Stimulated activated naive CD8-positive, alpha-beta T cell treated with anti-CD3 and anti-CD28 coated beads, Interleukin-15, Interleukin-2, amounts not matched to agents 100 ng/mL and 50 ng/mL, for 24 hours (primary cell): ENCODE measurements around the gene EPB41L4A.

ENCODE experiments used
- H3K27ac Mint-ChIP-seq: one replicate; pipeline ENCODE4 v1.8.0; 2021; ENCODE audit warnings: mild to moderate bottlenecking, mixed read lengths
- H3K27me3 Mint-ChIP-seq: one replicate; pipeline ENCODE4 v1.8.0; 2021; ENCODE audit warnings: mixed read lengths
- H3K36me3 Mint-ChIP-seq: one replicate; pipeline ENCODE4 v1.8.0; 2021; ENCODE audit warnings: low read depth, mixed read lengths
- H3K4me1 Mint-ChIP-seq: one replicate; pipeline ENCODE4 v1.8.0; 2021; ENCODE audit warnings: low read depth, mixed read lengths
- H3K4me3 Mint-ChIP-seq: one replicate; pipeline ENCODE4 v1.8.0; 2021; ENCODE audit warnings: mild to moderate bottlenecking, mixed read lengths
- H3K9me3 Mint-ChIP-seq: one replicate; pipeline ENCODE4 v1.8.0; 2021; ENCODE audit warnings: mixed read lengths

EPB41L4A gene

GRCh38 chr5:112186401-112186990, 232.6 kb downstream of the EPB41L4A start:
- no peak overlapping the region for H3K27ac Mint-ChIP-seq

DNA sequence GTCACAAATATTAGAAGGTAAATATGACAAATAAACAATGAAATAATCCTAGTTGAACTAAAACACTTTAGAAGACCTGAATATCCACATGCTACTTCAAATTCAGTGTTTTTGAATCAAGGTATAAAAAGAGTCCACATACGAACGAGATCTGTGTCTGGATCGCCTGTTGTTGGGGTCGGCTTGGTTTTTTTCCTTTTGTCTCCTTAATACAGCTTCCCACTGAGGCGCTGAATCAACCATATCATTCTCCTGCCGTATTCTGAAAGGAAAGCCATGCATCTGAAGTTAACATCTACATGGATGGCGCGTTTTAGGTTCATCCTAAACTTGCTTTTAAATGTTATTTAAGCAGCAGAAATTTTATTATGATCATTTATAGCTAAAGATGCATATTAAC, 235.2 kb downstream of the EPB41L4A start:
- H3K27ac Mint-ChIP-seq: no peak overlapping the region
- H3K4me3 Mint-ChIP-seq: no peak overlapping the region
- H3K9me3 Mint-ChIP-seq: no peaks in the 10 kb centered on the region

More at GRCh38 chr5:112186401-112186990, 232.6 kb downstream of the EPB41L4A start:
- Mint-ChIP-seq H3K9me3 (no peaks in the 10 kb centered on the region), H3K27me3 (peaks cover 43% of the 10 kb centered on the region), H3K36me3 (no peaks in the 10 kb centered on the region), H3K4me3 (no peak overlapping the region), H3K4me1 (no peaks in the 10 kb centered on the region)

DNA sequence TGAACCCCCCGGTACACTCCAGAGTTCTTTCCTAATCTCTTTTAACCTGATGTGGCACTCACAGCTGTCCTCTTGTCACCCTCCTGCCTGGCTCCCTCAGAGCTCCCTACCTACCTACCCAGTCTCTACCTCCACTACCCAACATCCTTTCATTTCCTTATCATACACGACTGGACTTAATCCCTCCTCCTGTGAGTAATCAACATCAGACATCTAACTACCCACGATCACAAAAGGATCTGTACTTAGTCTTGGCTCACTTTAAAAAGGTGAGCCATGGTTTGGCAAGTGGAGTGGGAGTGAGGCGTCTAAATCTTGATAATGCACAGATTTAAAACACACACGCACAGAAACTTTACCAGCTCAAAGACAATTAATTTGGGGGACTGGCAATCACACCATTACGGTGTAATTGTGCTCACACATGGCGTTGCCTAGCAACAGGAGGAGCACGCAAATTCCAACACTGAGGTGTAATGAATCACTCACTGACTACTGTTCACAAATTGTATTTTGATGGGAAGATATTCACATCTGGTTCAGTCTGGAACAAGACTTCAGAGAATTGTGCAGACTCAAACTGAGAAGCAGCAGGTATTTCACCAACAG, 235.9 kb downstream of the EPB41L4A start:
- H3K27me3 Mint-ChIP-seq: peaks cover 36% of the 10 kb centered on the region
- H3K27ac Mint-ChIP-seq: no peak overlapping the region
- H3K36me3 Mint-ChIP-seq: no peaks in the 10 kb centered on the region
- H3K4me1 Mint-ChIP-seq: no peaks in the 10 kb centered on the region
- H3K9me3 Mint-ChIP-seq: no peaks in the 10 kb centered on the region
- H3K4me3 Mint-ChIP-seq: no peak overlapping the region

More for the DNA sequence above, 235.2 kb downstream of the EPB41L4A start:
- no peaks in the 10 kb centered on the region for H3K36me3 Mint-ChIP-seq
- H3K27me3 Mint-ChIP-seq: peaks cover 41% of the 10 kb centered on the region
- no peaks in the 10 kb centered on the region for H3K4me1 Mint-ChIP-seq

- Mint-ChIP-seq H3K27me3 (peaks cover 36% of the 10 kb centered on the region), H3K36me3 (no peaks in the 10 kb centered on the region), H3K9me3 (no peaks in the 10 kb centered on the region), H3K4me3 (no peak overlapping the region), H3K4me1 (no peaks in the 10 kb centered on the region), H3K27ac (no peak overlapping the region)
These were observed 239.8 kb downstream of the EPB41L4A start for GRCh38 chr5:112179290-112179689.

GRCh38 chr5:112174959-112175594, 244.0 kb downstream of the EPB41L4A start:
- Mint-ChIP-seq H3K27me3 (peaks cover 19% of the 10 kb centered on the region), H3K9me3 (no peaks in the 10 kb centered on the region), H3K4me3 (no peak overlapping the region), H3K4me1 (no peaks in the 10 kb centered on the region), H3K36me3 (no peaks in the 10 kb centered on the region), H3K27ac (no peak overlapping the region)

DNA sequence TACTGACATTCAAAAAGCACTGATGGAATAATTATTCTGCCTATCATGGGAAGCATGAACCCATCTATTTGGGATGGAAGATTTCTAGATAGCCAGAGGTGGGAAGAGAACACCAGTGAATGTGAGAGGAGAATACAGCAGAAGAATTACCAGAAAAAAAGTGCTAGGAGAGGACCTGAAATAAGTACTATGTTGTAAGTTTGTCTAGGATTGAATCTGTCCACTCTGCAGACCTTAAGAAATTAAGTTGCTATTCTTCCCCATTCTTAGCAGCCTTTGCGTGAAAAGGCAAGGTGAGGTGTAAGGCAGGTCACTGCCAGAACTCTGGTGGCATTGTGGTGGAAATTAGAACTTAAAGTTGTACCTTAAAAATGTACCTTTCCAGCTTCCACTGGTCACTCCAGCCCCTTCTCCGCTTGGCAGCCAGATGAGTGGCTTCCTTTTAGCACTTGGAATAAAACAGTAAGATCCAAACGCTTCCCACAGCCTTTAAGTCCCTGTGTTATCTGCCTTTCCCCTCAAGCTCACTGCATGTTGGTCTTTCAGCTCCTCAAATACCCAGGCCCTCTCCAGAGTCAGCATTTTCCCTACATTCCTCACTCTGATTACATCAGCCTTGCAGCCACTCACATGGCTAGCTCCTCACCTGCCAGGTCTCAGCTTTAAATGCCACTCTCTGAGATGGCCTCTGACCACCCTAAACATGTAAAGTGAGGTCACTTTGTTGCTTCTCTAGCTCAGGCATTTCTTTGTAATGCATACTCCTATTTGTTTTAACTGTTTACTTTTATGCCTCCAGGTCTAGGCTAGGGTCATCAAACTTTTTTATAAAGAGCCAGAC, 253.0 kb downstream of the EPB41L4A start:
- H3K4me3 Mint-ChIP-seq: no peak overlapping the region
- H3K4me1 Mint-ChIP-seq: peaks cover 25% of the 10 kb centered on the region
- no peaks in the 10 kb centered on the region for H3K9me3 Mint-ChIP-seq
- H3K27ac Mint-ChIP-seq: peak overlapping the region; percentile 66
- H3K27me3 Mint-ChIP-seq: no peaks in the 10 kb centered on the region
- H3K36me3 Mint-ChIP-seq: peaks cover 53% of the 10 kb centered on the region

- H3K36me3 Mint-ChIP-seq: peaks cover 53% of the 10 kb centered on the region
- H3K4me1 Mint-ChIP-seq: peaks cover 28% of the 10 kb centered on the region
- no peaks in the 10 kb centered on the region for H3K27me3 Mint-ChIP-seq
- peak overlapping the region; percentile 16 for H3K27ac Mint-ChIP-seq
- H3K9me3 Mint-ChIP-seq: peaks cover 1% of the 10 kb centered on the region
- no peak overlapping the region for H3K4me3 Mint-ChIP-seq
These were observed 253.7 kb downstream of the EPB41L4A start for GRCh38 chr5:112165399-112165798.

- peak overlapping the region; percentile 88 for H3K27ac Mint-ChIP-seq
- peak overlapping the region; percentile 92 for H3K4me3 Mint-ChIP-seq
- peaks cover 45% of the 10 kb centered on the region for H3K4me1 Mint-ChIP-seq
- peaks cover 5% of the 10 kb centered on the region for H3K9me3 Mint-ChIP-seq
- H3K36me3 Mint-ChIP-seq: peaks cover 53% of the 10 kb centered on the region
- no peaks in the 10 kb centered on the region for H3K27me3 Mint-ChIP-seq
These were observed 255.6 kb downstream of the EPB41L4A start for GRCh38 chr5:112163435-112163834.

DNA sequence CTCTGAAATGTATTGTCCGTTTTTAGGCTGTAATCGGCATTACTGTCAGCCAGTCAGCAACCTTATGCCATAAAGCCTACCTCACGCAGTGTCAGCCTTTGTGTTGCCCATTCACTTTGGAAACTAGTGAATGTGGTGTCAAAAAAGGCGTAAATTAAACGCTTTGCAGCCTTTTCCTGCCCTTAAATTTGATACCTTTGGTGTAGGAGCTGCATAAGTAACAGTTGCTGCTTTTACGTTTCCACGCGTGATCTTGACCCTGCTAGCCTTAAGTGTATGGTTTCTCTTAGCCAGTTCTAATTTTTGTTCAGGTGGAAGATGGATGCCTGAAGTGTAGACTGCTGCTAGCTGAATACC, 257.7 kb downstream of the EPB41L4A start:
- Mint-ChIP-seq H3K36me3 (peaks cover 45% of the 10 kb centered on the region), H3K9me3 (peaks cover 16% of the 10 kb centered on the region), H3K27ac (peak overlapping the region; percentile 88), H3K4me3 (peak overlapping the region; percentile 92), H3K4me1 (peaks cover 53% of the 10 kb centered on the region), H3K27me3 (peaks cover 6% of the 10 kb centered on the region)

DNA sequence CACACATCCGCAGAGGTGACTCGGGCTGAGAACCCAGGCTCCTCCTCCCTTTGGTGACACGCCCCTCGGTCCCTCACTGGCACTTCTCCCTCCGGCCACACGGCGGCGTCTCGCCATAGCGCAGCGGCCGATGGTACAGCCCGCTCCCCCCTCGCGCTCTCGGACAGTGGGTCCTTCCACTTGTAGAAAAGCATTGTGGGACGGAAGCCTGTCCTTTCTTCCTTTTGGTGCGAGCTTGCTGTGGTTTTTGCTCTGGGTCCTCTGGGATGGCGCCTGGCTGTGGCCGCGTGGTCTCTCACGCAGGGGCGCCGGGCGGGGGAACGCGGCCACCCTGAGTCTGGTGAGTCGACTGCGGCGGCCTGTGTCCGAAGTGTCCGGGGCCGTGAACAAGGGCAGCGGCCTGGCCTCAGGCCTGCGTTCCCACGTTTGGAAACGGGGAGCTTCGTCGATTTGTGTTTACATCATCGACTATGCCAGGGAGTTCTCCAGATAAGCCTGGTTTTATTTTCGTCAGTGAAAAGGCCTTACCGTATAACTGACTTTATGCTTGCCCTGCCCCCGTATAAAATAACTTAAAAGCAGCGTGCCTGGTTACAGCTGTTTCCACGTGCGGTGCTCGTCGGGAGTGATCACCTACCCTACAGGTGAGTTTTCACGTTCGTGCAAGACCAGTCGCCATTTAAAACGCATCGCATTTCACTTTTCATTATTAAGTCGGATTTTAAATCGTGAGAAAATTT, 258.3 kb downstream of the EPB41L4A start:
- H3K27ac Mint-ChIP-seq: peak overlapping the region; percentile 88
- H3K36me3 Mint-ChIP-seq: peaks cover 41% of the 10 kb centered on the region

GRCh38 chr5:112159435-112159834, 259.6 kb downstream of the EPB41L4A start:
- H3K27ac Mint-ChIP-seq: no peak overlapping the region
- H3K36me3 Mint-ChIP-seq: peaks cover 30% of the 10 kb centered on the region
- H3K4me1 Mint-ChIP-seq: peaks cover 67% of the 10 kb centered on the region
- H3K4me3 Mint-ChIP-seq: no peak overlapping the region
- peaks cover 16% of the 10 kb centered on the region for H3K9me3 Mint-ChIP-seq
- peaks cover 6% of the 10 kb centered on the region for H3K27me3 Mint-ChIP-seq

More for the DNA sequence above, 258.3 kb downstream of the EPB41L4A start:
- peaks cover 6% of the 10 kb centered on the region for H3K27me3 Mint-ChIP-seq
- H3K4me1 Mint-ChIP-seq: peaks cover 59% of the 10 kb centered on the region
- H3K4me3 Mint-ChIP-seq: peak overlapping the region; percentile 92
- peaks cover 16% of the 10 kb centered on the region for H3K9me3 Mint-ChIP-seq

DNA sequence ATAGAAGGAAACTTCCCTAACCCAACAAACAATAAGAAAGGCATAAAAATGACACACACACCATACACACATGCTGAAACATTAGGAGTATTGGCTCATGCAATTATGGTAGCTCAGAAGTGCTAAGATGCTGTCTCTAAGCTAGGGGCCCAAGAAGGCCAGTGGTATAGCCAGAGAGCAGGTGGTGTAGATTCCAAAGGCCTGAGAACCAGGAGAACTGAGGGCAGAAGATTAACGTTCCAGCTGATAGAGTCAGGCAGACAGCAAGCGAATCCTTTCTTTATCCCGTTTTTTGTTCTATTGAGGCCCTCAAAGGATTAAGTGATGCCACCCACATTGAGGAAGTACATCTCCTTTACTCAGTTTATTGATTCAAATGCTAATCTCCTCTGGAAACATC, 262.9 kb downstream of the EPB41L4A start:
- no peak overlapping the region for H3K4me3 Mint-ChIP-seq
- H3K27me3 Mint-ChIP-seq: peaks cover 10% of the 10 kb centered on the region
- peaks cover 46% of the 10 kb centered on the region for H3K4me1 Mint-ChIP-seq
- no peak overlapping the region for H3K27ac Mint-ChIP-seq
- H3K36me3 Mint-ChIP-seq: no peaks in the 10 kb centered on the region
- peaks cover 16% of the 10 kb centered on the region for H3K9me3 Mint-ChIP-seq

GRCh38 chr5:112154940-112155686, 264.0 kb downstream of the EPB41L4A start:
- Mint-ChIP-seq H3K36me3 (no peaks in the 10 kb centered on the region), H3K4me1 (peaks cover 39% of the 10 kb centered on the region), H3K4me3 (no peak overlapping the region), H3K9me3 (peaks cover 12% of the 10 kb centered on the region), H3K27me3 (peaks cover 15% of the 10 kb centered on the region), H3K27ac (peak overlapping the region; percentile 81)

- H3K27me3 Mint-ChIP-seq: peaks cover 13% of the 10 kb centered on the region
- no peak overlapping the region for H3K4me3 Mint-ChIP-seq
- peaks cover under 1% of the 10 kb centered on the region for H3K4me1 Mint-ChIP-seq
- H3K9me3 Mint-ChIP-seq: no peaks in the 10 kb centered on the region
- H3K36me3 Mint-ChIP-seq: no peaks in the 10 kb centered on the region
- no peak overlapping the region for H3K27ac Mint-ChIP-seq
These were observed 269.4 kb downstream of the EPB41L4A start for GRCh38 chr5:112149727-112150126.
